HepG2 (cell line): ENCODE measurements around the gene GRIK3. TPM values are rescaled to one million over a fixed set of nuclear protein-coding genes. Genes with fewer than 3 reads are reported as not detected.

ENCODE experiments used
- ATAC-seq: fragments of 200-7000 bp; cut with Tn5 transposase; 3 replicates; pipeline ENCODE4 v1.9.1; 2020; ENCODE audit warnings: mild to moderate bottlenecking, moderate library complexity
- BruUV-seq: library from RNA; stranded (reverse); fragments of 400-500 nt; replicated peaks from 2 replicates; lab custom pipeline; 2021; lab: Mats Ljungman, UMichigan
- CTCF ChIA-PET: fragments of 300-600 bp; formaldehyde crosslinking; extraction: SDS; loops from one replicate; lab custom pipeline; 2021; ENCODE audit warnings: low total read pairs, inconsistent platforms, low intra/inter-chr PET ratio; lab: Yijun Ruan, JAX
- POLR2A ChIA-PET: fragments of 350-600 bp; sonication (Branson Sonifier 250); formaldehyde crosslinking; loops from one replicate; lab custom pipeline; 2020; ENCODE audit warnings: antibody characterized with exemption, inconsistent platforms; lab: Yijun Ruan, JAX
- DNase-seq: peaks from one replicate; pipeline ENCODE4 v3.0.0-alpha.2; 2015; ENCODE audit warnings: low spot score
- FAIRE-seq: peaks from 3 replicates; lab custom pipeline; 2011; peaks lifted over from hg19 to GRCh38; lab: Jason Lieb, UNC
- H2AFZ ChIP-seq: one replicate; pipeline ENCODE4 v1.6.1; 2011; ENCODE audit warnings: low read length, inconsistent platforms
- H3K27ac ChIP-seq: fragments of 300-600 bp; 3 replicates; pipeline ENCODE4 v1.8.0; 2011; ENCODE audit warnings: mixed run types, mild to moderate bottlenecking, mixed read lengths, low read length, inconsistent platforms; ENCODE audit not compliant: insufficient read depth; ENCODE audit errors: extremely low read length
- H3K27me3 ChIP-seq, 2 experiments: fragments of 200-600 bp in 1 of 2; 2 replicates in 1 of 2; 3 replicates in 1 of 2; pipeline versions ENCODE4 v1.6.0 to v1.8.0; 2011; ENCODE audit warnings: low read length in 2 of 2, mild to moderate bottlenecking in 2 of 2, moderate library complexity in 2 of 2, inconsistent platforms in 1 of 2; ENCODE audit not compliant: insufficient read depth in 2 of 2, control insufficient read depth in 1 of 2
- H3K36me3 ChIP-seq, 2 experiments: fragments of 200-600 bp in 1 of 2; replicated peaks in 1 of 2; 2 replicates in 1 of 2; 3 replicates in 1 of 2; pipeline versions ENCODE4 v1.5.1 to v1.8.0; 2011; ENCODE audit warnings: low read length in 2 of 2, inconsistent platforms in 1 of 2; ENCODE audit not compliant: insufficient read depth in 2 of 2, control insufficient read depth in 1 of 2
- H3K4me1 ChIP-seq: 2 replicates; pipeline ENCODE4 v1.5.1; 2012; ENCODE audit warnings: low read length, inconsistent platforms; ENCODE audit not compliant: insufficient read depth
- H3K4me2 ChIP-seq: 2 replicates; pipeline ENCODE4 v1.6.0; 2011; ENCODE audit warnings: low read depth, low read length, inconsistent platforms
- H3K4me3 ChIP-seq, 3 experiments: fragments of 200-600 bp in 1 of 3; sonication (generic), shearing (Covaris generic) in 1 of 3; replicated peaks in 1 of 3; 2 replicates each; pipeline ENCODE4 v1.5.1; 2011 to 2016; ENCODE audit warnings: low read length in 3 of 3, inconsistent platforms in 2 of 3, low read depth in 2 of 3, mild to moderate bottlenecking in 2 of 3, control low read depth in 1 of 3, mixed read lengths in 1 of 3; ENCODE audit not compliant: insufficient read depth in 1 of 3
- H3K79me2 ChIP-seq: one replicate; pipeline ENCODE4 v1.6.1; 2011; ENCODE audit warnings: low read length, inconsistent platforms; ENCODE audit not compliant: insufficient read depth
- H3K9ac ChIP-seq: 2 replicates; pipeline ENCODE4 v1.6.0; 2011; ENCODE audit warnings: mild to moderate bottlenecking, low read depth, low read length, inconsistent platforms; ENCODE audit not compliant: insufficient read depth
- H3K9me3 ChIP-seq: 2 replicates; pipeline ENCODE4 v1.5.1; 2012; ENCODE audit warnings: mild to moderate bottlenecking, low read length
- H4K20me1 ChIP-seq: 2 replicates; pipeline ENCODE4 v1.6.0; 2011; ENCODE audit warnings: inconsistent platforms, mild to moderate bottlenecking, low read length, moderate library complexity; ENCODE audit not compliant: insufficient read depth
- DNMT1 ChIP-seq: sonication (generic); formaldehyde crosslinking; IDR thresholded peaks from 2 replicates; pipeline ENCODE4 v1.5.1; 2020; ENCODE audit warnings: mild to moderate bottlenecking, missing genetic modification reagents
- DR1 ChIP-seq: sonication (generic); formaldehyde crosslinking; IDR thresholded peaks from 2 replicates; pipeline ENCODE4 v1.8.0; 2021; ENCODE audit warnings: mild to moderate bottlenecking, missing genetic modification reagents, inconsistent platforms
- HIVEP1 ChIP-seq: sonication (generic); formaldehyde crosslinking; IDR thresholded peaks from 2 replicates; pipeline ENCODE4 v1.4.0; 2020; ENCODE audit warnings: mild to moderate bottlenecking, missing genetic modification reagents
- LCORL ChIP-seq, 2 experiments: fragments of 450-650 bp in 1 of 2; sonication (generic) in 1 of 2; formaldehyde crosslinking in 1 of 2; IDR thresholded peaks; 2 replicates each; pipeline versions ENCODE4 v1.5.0 to v1.6.1; 2017 to 2020; ENCODE audit warnings: antibody characterized with exemption in 1 of 2, missing genetic modification reagents in 1 of 2
- NPAS2 ChIP-seq: sonication (generic); formaldehyde crosslinking; IDR thresholded peaks from 2 replicates; pipeline ENCODE4 v1.8.0; 2022; ENCODE audit warnings: mild to moderate bottlenecking, missing genetic modification reagents, borderline replicate concordance
- PHF5A ChIP-seq: IDR thresholded peaks from one replicate; pipeline ENCODE4 v1.6.1; 2018; ENCODE audit warnings: low read depth, missing genetic modification reagents; ENCODE audit not compliant: unreplicated experiment
- SUZ12 ChIP-seq: fragments of 150-350 bp; IDR thresholded peaks from 2 replicates; pipeline ENCODE4 v1.6.1; 2014; ENCODE audit warnings: low read depth, low read length
- WIZ ChIP-seq: sonication (generic); formaldehyde crosslinking; IDR thresholded peaks from 2 replicates; pipeline ENCODE4 v1.5.1; 2020; ENCODE audit warnings: mild to moderate bottlenecking, missing genetic modification reagents
- ZNF605 ChIP-seq: sonication (generic); formaldehyde crosslinking; IDR thresholded peaks from 2 replicates; pipeline ENCODE4 v1.8.0; 2022; ENCODE audit warnings: mild to moderate bottlenecking, missing genetic modification reagents
- ZNF616 ChIP-seq: sonication (generic); formaldehyde crosslinking; IDR thresholded peaks from 2 replicates; pipeline ENCODE4 v1.5.0; 2020; ENCODE audit warnings: low read depth, mild to moderate bottlenecking, missing genetic modification reagents
- WGBS: methylation state at CpG from one replicate; pipeline ENCODE4 v1.1.6; 2017; ENCODE audit warnings: low lambda C conversion rate; 5-methylcytosine and 5-hydroxymethylcytosine counted together
- in situ Hi-C: cut with HindIII; loops from 2 replicates; pipeline ENCODE4 v1.10.0; 2017; ENCODE audit warnings: low pct_unique_long_range_greater_than_20kb; ENCODE audit not compliant: extremely low pct_ligation_motif_present
- intact Hi-C: fragments of 100-400 bp; cut with micrococcal nuclease; formaldehyde crosslinking; loops from one replicate; pipeline ENCODE4 v1.10.0; 2022; ENCODE audit not compliant: unreplicated experiment
- polyA plus RNA-seq, 8 experiments: library from polyadenylated mRNA; depleted of rRNA in 3 of 8; stranded (reverse) in 7 of 8; unstranded in 1 of 8; fragments of >200 nt; fragmentation: Illumina TruSeq in 4 of 8; extraction: Trizol in 4 of 8; gene quantifications; 2 replicates each; pipeline versions ENCODE4 v1.2.1 to v1.2.3, GENCODE V29; 2011 to 2016; ENCODE audit warnings: low read depth in 4 of 8, missing spikeins in 1 of 8, mixed read lengths in 1 of 8; ENCODE audit not compliant: insufficient read depth in 1 of 8
- total RNA-seq, 5 experiments: library from RNA; depleted of rRNA; stranded (reverse); fragments of >200 nt; fragmentation: Illumina TruSeq; extraction: Trizol; gene quantifications; 2 replicates each; pipeline ENCODE4 v1.2.3, GENCODE V29; 2016; ENCODE audit warnings: low read depth in 1 of 5
- TF ChIP-seq, protein P1 (sequence below): IDR thresholded peaks from 2 replicates; pipeline ENCODE4 v1.6.1; 2016; ENCODE audit warnings: low read depth
- TF ChIP-seq, protein P2 (sequence below): sonication (generic); formaldehyde crosslinking; IDR thresholded peaks from 2 replicates; pipeline ENCODE4 v1.4.0; 2020; ENCODE audit warnings: missing genetic modification reagents
- TF ChIP-seq, protein P3 (sequence below): IDR thresholded peaks from 2 replicates; pipeline ENCODE4 v1.6.1; 2016; ENCODE audit warnings: mild to moderate bottlenecking
- TF ChIP-seq, protein P4 (sequence below): sonication (generic); formaldehyde crosslinking; IDR thresholded peaks from 2 replicates; pipeline ENCODE4 v1.9.0; 2022; ENCODE audit warnings: missing genetic modification reagents, mild to moderate bottlenecking, borderline replicate concordance

The GRIK3 gene
- total and polyA plus RNA-seq, 2 of the 13 experiments (the other 11 are each of a cell fraction or from before 2014, with no cell fraction given), result not detected

DNA sequence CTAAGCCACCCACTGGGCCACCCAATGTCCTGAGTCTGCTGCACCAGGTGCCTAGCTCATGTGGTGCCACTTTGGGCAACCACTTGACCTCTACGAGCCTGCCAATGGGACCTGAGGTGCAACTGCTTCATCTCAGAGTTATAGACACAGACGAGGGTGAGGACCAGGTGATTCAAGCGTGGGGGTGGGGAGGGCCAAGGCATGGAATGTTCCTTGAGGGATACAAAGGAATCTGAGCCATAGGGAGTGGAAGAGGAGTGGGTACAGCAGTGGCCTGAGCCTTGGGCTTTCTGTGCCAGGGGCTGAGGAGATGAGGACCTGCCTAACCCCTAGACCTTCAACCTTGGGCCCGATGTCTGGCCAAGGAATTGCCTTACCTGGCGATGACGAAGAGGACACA, 209.1 kb downstream of the GRIK3 start:
- no peak for DNase-seq
- H3K4me3 ChIP-seq, result no peak overlapping the region
- H3K27ac ChIP-seq, result no peak overlapping the region
- H3K4me2 ChIP-seq, result no peak overlapping the region
- H4K20me1 ChIP-seq, result no peaks in the 10 kb centered on the region
- no peak overlapping the region for H3K9ac ChIP-seq
- CTCF ChIA-PET, result no interaction called here
- H3K4me1 ChIP-seq, result no peaks in the 10 kb centered on the region
- no peak for FAIRE-seq
- ATAC-seq, result no peak
- peaks cover 6 to 24% of the 10 kb centered on the region in 2 experiments; a peak in 2 of 5 replicates for H3K27me3 ChIP-seq
- no peak for TF ChIP-seq DNMT1 (CRISPR knock-in tag)
- TF ChIP-seq SUZ12, result no peak
- TF ChIP-seq WIZ, result no peak
- no peak for TF ChIP-seq ZNF616 (CRISPR knock-in tag)
- no peak for TF ChIP-seq ZNF605 (CRISPR knock-in tag)
- no peak for TF ChIP-seq DR1 (CRISPR knock-in tag)
- TF ChIP-seq, protein P1, sequence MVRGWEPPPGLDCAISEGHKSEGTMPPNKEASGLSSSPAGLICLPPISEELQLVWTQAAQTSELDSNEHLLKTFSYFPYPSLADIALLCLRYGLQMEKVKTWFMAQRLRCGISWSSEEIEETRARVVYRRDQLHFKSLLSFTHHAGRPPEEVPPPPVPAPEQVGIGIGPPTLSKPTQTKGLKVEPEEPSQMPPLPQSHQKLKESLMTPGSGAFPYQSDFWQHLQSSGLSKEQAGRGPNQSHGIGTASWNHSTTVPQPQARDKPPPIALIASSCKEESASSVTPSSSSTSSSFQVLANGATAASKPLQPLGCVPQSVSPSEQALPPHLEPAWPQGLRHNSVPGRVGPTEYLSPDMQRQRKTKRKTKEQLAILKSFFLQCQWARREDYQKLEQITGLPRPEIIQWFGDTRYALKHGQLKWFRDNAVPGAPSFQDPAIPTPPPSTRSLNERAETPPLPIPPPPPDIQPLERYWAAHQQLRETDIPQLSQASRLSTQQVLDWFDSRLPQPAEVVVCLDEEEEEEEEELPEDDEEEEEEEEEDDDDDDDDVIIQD (CRISPR knock-in tag), result no peak
- TF ChIP-seq HIVEP1 (CRISPR knock-in tag), result no peak
- TF ChIP-seq LCORL (IDR thresholded peaks at IDR 0.05), result no peak
- no peak for TF ChIP-seq LCORL (CRISPR knock-in tag; IDR thresholded peaks at IDR 0.05)
- TF ChIP-seq NPAS2 (CRISPR knock-in tag), result no peak
- TF ChIP-seq, protein P2, sequence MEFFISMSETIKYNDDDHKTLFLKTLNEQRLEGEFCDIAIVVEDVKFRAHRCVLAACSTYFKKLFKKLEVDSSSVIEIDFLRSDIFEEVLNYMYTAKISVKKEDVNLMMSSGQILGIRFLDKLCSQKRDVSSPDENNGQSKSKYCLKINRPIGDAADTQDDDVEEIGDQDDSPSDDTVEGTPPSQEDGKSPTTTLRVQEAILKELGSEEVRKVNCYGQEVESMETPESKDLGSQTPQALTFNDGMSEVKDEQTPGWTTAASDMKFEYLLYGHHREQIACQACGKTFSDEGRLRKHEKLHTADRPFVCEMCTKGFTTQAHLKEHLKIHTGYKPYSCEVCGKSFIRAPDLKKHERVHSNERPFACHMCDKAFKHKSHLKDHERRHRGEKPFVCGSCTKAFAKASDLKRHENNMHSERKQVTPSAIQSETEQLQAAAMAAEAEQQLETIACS (CRISPR knock-in tag), result no peak
- no peak for TF ChIP-seq PHF5A (CRISPR knock-in tag)
- TF ChIP-seq, protein P3, sequence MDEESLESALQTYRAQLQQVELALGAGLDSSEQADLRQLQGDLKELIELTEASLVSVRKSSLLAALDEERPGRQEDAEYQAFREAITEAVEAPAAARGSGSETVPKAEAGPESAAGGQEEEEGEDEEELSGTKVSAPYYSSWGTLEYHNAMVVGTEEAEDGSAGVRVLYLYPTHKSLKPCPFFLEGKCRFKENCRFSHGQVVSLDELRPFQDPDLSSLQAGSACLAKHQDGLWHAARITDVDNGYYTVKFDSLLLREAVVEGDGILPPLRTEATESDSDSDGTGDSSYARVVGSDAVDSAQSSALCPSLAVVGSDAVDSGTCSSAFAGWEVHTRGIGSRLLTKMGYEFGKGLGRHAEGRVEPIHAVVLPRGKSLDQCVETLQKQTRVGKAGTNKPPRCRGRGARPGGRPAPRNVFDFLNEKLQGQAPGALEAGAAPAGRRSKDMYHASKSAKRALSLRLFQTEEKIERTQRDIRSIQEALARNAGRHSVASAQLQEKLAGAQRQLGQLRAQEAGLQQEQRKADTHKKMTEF (CRISPR knock-in tag), result no peak
- TF ChIP-seq, protein P4, sequence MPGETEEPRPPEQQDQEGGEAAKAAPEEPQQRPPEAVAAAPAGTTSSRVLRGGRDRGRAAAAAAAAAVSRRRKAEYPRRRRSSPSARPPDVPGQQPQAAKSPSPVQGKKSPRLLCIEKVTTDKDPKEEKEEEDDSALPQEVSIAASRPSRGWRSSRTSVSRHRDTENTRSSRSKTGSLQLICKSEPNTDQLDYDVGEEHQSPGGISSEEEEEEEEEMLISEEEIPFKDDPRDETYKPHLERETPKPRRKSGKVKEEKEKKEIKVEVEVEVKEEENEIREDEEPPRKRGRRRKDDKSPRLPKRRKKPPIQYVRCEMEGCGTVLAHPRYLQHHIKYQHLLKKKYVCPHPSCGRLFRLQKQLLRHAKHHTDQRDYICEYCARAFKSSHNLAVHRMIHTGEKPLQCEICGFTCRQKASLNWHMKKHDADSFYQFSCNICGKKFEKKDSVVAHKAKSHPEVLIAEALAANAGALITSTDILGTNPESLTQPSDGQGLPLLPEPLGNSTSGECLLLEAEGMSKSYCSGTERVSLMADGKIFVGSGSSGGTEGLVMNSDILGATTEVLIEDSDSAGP (CRISPR knock-in tag), result no peak
- intact Hi-C loops, result no loop called here
- H3K9me3 ChIP-seq, result no peaks in the 10 kb centered on the region
- WGBS, result 0% methylated on average over 6 of the region's 6 CpGs
- in situ Hi-C loops, result no loop called here
- POLR2A ChIA-PET, result no interaction called here
- BruUV-seq, result no TSS peak
- no peaks in the 10 kb centered on the region for H3K36me3 ChIP-seq
- H2AFZ ChIP-seq, result no peak overlapping the region
- H3K79me2 ChIP-seq, result no peaks in the 10 kb centered on the region
